GM21360 (cell line): ENCODE data around the gene THTPA.
"Not testable (repeated sequence)": the region's sequence is repeated elsewhere in the genome, so short reads cannot be mapped to it uniquely, and the experiment has no call there.

ENCODE experiments used
- ATAC-seq: cut with Tn5 transposase; IDR thresholded peaks from one replicate; pipeline ENCODE4 v1.9.1; 2021; ENCODE audit warnings: mild to moderate bottlenecking, moderate library complexity; ENCODE audit not compliant: unreplicated experiment

The THTPA gene

DNA sequence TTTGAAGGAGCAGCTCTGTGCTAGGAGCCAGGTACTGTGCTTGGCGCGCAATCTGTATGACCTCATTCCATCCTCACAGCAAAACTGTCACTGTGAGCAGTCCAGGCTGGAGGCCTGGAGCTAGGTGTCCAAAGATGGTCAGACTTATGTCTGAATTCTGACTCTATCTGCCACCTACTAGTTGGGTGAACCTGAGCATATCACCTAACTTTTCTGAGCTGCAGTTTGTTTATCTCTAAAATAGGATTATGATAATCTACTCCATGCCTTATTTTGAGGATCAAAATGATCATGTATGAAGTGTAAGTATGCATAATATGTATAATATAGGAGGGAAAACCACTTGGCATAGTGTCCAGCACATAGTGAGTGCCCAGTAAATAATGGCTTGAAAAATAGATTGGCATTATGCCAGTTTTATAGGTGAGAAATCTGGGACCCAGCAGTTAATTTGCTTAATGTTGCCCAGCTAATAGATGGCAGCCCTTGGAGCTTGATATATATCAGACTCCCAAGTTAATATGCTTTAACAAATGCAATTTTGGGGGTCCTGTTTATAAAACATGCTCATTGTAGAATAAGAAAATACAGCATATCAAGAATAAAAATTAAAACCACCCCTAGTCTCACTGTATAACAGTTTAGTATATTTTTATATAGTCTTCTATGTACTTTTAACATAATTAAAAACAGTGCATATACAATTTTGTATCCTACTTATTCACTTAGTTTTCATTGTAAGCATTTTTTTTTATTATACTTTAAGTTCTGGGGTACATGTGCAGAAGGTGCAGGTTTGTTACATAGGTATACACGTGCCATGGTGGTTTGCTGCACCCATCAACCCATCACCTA, 27.1 kb downstream of the THTPA start:
- ATAC-seq: no peak

DNA sequence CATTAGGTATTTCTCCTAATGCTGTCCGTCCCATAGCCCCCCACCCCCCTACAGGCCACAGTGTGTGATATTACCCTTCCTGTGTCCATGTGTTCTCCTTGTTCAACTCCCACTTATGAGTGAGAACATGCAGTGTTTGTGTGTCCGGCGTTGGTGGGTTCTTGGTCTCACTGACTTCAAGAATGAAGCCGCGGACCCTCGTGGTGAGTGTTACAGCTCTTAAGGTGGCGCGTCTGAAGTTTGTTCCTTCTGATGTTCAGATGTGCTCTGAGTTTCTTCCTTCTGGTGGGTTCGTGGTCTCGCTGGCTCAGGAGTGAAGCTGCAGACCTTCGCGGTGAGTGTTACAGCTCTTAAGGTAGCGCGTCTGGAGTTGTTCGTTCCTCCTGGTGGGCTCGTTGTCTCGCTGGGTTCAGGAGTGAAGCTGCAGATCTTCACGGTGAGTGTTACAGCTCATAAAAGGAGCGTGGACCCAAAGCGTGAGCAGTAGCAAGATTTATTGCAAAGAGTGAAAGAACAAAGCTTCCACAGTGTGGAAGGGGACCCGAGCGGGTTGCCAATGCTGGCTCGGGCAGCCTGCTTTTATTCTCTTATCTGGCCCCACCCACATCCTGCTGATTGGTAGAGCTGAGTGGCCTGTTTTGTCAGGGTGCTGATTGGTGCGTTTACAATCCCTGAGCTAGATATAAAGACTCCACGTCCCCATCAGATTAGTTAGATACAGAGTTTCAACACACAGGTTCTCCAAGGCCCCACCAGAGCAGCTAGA, 27.9 kb downstream of the THTPA start:
- ATAC-seq: not testable (repeated sequence)

DNA sequence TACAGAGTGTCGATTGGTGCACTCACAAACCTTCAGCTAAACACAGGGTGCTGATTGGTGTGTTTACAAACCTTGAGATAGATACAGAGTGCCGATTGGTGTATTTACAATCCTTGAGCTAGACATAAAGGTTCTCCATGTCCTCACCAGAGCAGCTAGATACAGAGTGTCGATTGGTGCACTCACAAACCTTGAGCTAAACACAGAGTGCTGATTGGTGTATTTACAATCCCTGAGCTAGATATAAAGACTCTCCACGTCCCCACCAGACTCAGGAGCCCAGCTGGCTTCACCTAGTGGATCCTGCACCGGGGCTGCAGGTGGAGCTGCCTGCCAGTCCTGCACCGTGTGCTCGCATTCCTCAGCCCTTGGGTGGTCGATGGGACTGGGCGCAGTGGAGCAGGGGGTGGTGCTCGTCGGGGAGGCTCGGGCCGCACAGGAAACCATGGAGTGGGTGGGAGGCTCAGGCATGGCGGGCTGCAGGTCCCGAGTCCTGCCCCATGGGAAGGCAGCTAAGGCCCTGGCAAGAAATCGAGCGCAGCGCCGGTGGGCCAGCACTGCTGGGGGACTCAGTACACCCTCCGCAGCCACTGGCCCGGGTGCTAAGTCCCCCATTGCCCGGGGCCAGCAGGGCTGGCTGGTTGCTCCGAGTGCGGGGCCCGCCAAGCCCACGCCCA, 28.6 kb downstream of the THTPA start:
- ATAC-seq: not testable (repeated sequence)

DNA sequence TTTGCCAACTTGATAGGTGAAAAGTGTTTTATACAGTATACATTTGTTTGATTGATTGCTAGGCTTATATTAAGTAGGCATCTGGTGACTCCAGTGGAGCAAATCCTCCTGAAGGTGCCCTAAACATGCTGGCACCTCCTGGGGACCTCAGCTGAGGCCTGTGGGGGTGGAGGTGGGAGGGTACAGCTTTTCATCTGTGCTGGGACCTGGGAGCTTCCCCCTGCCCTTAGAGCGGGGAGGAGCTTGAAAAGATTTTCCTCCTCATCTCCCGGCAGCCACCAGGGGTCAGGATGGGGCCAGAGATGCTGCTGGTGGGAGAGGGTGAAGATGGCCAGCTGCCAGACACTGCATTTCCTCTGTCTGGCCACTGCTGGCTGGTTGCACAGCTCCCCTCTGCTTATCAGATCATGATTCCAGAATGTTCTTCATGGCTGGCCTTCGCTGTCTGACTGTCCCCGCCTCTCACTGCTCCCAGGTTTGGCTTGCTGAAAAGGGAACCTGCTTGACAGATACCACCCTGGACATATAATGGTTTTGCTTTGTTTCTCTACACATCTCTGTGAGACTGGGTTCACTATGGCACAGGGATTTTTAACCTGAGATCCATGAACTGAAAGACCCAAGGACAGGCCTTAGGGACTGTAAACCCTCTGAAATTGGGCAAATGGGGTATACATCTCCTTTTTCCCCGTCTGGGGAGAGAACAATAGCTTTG, 33.0 kb downstream of the THTPA start:
- peak; percentile 96 for ATAC-seq

DNA sequence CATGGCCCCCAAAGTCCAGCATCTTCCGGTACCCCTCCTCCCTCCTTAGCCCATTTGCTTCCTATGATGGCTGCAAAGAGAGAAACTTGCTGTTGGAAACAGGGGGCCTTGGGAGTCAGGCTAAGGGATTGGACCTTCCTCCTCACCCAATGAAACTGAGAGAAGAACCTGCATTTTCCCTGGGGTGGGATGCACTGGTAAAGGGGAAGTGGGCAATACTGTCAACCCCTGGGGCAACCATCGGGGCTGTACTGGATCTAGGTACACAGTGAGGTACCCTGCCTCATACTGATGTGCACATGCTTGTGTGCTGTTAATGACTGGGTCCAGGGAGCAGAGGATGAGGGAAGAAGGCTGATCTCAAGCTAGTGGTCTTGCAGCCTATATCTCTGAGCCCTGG, 33.5 kb downstream of the THTPA start:
- ATAC-seq: no peak

DNA sequence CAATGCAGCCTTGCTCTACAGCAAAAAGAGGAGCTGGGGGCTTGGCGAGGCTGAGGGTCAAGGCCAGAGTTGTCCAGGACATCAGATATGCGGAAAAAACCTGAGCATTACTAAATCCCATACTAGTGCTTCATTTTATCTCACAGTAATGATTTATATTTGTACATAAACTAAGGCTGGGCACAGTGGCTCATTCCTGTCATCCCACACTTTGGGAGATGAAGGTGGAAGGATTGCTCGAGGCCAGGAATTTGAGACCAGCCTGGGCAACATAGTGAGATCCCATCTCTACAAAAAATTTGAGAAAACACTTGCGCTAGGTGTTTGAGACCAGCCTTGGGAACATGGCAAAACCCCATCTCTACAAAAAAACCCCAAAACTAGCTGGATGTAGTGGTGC, 34.1 kb downstream of the THTPA start:
- ATAC-seq: no peak

DNA sequence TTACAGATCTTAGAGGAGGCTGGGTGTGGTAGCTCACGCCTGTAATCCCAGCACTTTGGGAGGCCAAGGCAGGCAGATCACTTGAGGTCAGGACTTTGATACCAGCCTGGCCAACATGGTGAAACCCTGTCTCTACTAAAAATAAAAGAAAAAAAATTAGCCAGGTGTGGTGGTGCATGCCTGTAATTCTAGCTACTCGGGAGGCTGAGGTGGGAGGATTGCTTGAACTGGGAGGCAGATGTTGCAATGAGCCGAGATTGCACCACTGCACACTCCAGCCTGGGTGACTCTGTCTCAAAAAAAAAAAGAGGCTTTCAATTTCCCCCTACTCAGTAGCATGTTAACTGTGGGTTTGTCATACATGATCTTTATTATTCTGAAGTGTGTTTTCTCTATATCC, 38.1 kb downstream of the THTPA start:
- not testable (repeated sequence) for ATAC-seq

DNA sequence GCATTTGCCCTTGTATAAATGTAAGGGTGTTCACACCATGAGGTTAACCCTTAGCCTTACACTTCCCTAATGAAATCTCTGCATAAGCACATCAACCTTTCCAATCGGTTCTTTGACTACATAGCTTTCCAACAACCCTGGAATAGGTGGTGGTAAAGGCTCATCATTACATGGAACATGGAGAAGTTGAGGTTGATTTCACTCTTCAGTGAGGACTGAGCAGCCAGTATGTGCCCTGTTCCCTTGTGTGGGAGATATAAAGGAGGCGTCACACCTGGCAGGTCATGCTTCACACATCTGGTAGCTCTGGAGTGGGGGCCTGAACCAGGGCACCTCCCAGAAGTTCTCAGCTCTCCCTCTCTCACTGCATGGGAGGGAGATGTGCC, 44.2 kb downstream of the THTPA start:
- ATAC-seq: no peak

DNA sequence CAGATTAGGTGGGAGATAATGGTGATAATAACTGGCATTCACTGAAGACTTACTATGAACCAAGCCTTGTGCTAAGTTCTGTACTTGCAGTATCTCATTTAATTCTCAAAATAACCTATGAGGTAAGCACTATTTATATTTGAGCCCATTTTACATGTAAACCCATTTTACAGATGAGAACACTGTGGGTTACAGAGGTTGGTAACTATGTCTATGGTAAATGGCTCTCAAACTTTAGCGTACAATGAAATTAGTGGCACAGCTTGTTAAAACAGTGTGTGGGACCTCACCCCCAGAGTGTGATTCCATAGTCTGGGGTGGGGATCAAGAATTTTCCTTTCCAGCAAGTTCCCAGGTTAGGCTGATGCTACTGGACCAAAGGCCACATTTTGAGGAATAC, 44.7 kb downstream of the THTPA start:
- ATAC-seq: no peak

DNA sequence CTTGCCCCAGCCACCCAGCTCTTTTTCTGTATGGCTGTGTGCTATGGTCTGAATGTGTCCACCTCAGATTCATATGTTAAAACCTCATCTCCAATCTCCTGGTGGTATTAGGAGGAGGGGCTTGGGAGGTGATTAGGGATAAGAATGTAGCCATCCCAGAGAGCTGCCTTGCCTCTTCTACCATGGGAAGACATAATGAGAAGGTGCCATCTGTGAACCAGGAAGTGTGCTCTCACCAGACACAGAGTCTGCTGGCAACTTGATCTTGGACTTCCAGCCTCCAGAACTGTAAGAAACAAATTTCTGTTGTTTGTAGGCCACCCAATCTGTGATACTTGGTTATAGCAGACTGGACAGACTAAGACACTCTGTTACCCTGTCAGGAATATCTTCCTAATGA, 45.4 kb downstream of the THTPA start:
- no peak for ATAC-seq

DNA sequence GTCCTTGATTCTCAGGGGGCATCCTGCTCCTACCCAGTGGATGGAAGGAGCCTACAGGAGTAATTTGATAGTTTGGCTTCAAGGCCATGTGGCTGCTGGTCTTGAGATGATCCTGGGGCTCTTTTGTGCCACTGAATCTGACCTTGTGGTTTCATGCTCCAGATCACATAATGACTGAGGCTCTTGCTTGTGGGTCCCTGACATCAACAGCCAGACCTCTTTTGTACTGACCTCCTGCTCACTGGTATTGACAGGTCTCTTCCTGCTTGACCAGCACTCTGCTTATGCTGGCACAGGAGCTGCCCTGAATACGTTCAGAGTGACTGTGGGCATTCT, 45.7 kb downstream of the THTPA start:
- no peak for ATAC-seq

DNA sequence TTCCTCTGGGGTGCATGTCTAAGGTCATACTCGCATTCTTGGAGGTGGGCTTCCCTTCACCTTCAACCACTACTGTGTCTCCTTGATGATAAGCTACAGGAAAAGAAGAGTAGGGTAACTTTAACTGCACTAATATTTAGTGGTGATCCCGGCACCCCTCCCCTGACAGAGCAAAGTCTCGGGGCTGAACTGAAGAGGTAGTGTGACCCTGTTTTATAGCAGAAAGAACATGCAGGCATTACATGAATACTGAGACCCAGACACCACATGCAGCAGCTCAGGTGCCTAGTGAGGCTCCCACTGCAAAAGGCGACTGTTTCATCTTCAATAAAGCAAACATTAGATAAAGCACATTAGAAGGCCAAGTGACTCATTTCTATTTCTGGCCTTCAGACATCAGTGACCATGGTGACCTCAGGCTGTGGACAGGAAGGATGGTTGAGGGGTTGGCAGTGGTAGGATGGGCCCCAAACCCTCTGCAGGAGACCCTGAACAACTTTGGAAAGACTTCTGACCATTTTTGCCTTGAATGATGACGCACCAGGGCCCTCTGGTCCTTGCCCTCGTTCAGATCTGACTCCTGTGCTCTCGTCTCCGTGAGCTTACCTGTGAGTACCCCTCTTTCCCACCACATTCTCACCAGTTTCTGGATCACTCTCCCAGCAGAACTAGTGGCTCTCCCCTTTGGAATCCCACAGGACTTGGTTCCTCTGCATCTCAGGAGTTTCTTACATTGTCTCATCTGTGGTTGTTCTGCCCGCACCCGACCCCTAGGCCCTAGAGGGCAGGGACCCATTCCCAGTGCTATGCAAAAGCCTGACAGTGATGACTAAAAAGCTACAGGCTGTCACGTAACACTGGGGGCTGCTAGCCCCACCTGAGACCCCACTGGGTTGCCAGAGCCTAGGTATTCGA, 46.4 kb downstream of the THTPA start:
- ATAC-seq: no peak

DNA sequence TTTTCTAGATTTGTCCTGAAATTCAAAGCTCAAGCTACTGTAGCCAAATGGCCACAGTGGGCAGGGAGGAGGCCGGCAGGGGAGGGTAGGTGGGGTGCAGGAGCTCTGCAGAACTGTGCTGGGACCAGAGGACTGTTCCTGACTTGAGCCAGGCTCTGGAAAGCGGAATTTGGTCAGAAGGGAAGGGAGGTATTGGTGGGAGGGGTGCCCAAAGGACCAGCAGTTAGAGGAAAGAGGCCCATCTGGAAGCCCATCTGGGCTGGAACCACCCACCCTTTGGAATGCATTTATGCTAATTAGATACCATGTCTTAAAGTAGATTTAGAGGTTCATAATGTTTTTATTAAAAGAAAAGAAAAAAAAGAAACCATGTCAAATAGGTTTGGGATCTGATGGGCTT, 47.0 kb downstream of the THTPA start:
- no peak for ATAC-seq

DNA sequence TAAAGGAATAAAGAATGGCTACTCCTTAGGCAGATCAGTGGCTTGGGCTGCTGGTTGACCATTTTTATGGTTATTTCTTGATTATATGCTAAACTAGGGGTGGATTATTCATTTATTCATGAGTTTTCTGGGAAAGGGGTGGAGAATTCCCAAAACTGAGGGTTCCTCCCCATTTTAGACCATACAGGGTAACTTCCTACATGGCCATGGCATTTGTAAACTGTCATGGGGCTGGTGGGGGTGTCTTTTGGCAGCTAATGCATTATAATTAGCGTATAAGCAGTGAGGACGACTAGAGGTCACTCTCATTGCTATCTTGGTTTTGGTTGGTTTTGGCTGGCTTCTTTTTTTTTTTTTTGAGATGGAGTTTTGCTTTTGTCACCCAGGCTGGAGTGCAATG, 48.1 kb downstream of the THTPA start:
- ATAC-seq: no peak

DNA sequence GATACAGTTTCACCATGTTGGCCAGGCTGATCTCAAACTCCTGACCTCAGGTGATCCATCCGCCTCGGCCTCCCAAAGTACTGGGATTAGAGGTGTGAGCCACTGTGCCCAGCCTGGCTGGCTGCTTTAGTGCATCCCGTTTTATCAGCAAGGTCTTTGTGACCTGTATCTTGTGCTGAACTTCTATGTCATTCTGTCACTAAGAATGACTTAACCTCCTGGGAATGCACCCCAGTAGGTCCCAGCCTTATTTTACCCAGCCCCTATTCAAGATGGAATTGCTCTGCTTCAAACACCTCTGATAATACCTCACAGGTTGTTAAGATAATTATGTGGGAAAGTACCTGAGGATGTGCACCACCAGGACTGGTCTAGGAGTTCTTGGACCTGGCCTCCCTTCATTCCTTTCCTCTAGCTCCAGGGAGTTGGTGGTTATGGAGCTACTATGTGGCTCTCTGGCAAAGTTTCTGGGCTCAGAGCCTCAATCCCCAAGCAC, 48.7 kb downstream of the THTPA start:
- ATAC-seq: no peak

DNA sequence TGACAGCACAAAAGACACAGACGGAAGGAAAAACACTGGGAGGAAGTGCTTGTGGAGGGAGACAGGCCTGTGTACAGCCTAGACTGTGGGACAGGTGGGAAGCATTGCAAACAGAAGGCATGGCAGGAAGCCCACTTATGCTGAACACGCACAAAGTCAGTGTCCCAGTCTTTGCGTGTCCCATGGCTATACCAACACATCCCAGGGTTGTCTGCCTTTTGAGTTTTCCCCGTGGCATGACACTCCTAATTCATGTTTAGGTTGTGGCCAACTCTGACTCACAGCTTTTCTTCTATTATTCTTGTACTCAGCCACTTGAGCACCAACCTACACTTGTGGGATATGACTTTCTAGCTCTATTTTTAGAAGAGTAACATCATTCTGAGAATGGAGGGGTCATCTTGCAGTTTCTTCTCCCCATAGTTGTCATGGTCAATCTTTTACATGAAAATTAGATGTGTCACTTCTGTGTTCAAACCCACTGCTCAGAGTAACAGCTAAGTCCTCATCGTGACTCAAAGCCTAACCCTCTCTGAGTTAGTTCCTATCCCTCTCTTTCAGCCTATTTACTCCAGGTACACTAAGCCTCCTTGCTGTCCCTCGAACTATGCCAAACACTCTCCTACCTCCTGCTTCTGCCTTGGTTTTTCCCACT, 50.0 kb downstream of the THTPA start:
- peak; percentile 86 for ATAC-seq

DNA sequence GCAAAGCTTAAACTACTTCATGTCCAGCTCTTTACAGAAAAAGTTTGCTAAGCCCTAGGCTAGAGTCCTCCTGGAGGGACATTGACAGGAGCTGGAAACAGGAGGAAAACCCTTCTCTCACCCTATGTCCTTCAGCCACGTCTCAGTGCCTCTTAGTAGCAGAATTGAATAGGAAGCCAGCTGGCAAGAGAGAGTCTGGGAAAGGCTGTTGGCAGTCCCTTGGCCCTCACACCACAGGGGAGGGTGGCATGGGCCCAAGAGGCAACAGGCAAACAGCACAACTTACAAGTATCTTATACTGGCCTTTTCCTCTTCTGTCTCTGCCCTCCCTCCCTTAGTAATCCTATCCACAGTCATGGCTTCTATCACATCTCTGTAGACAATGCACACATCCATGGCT, 52.4 kb downstream of the THTPA start:
- ATAC-seq: no peak

DNA sequence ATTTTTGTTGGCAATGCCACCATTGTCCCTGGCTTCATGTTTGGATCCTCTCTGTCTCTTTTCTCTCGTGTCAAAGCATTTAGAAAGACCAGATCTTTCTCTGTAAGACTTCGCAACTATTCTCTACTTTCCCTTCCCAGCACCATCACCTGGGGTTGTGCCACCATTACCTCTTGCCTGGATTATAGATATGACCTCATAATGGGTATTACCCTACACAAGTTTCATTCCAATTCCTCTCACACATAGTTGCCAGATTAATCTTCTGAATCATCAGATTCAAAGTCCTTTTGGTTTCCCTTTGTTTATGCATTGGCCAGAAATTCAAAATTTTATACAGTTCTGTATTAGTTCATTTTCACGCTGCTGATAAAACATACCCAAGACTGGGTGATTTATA, 52.9 kb downstream of the THTPA start:
- ATAC-seq: no peak

DNA sequence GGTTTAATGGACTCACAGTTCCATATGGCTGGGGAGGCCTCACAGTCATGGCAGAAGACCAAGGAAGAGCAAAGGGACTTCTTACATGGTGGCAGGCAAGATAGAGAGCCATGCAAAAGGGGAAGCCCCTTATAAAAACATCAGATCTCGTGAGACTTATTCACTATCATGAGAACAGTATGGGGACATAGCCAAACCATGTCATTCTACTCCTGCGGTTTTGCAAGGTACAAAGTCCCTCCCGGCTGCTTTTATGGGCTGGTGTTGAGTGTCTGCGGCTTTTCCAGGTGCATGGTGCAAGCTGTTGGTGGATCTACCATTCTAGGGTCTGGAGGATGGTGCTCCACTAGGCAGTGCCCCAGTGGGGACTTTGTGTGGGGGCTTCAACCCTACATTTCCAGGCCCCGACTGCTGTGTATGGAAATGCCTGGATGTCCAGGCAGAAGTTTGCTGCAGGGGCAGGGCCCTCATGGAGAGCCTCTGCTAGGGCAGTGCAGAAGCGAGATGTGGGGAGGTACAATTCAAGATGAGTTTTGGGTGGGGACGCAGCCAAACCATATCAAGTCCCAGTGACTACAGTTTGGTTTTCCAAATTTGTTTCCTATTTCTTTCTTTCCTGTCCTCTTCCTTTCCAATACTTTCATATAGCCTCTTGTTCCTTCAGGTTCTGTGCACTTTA, 53.5 kb downstream of the THTPA start:
- ATAC-seq: not testable (repeated sequence)
